HCT116 (cell line): ENCODE results near the gene USP54. TPM values are rescaled to one million over a fixed set of nuclear protein-coding genes. Genes with fewer than 3 reads are reported as not detected.

ENCODE experiments used
- ATAC-seq: fragments of 200-7000 bp; cut with Tn5 transposase; 2 replicates; pipeline ENCODE4 v1.9.1; 2020; ENCODE audit warnings: mild to moderate bottlenecking, moderate library complexity
- Bru-seq: library from RNA; stranded (reverse); fragments of 400-500 nt; gene quantifications from one replicate; lab custom pipeline; 2021; lab: Mats Ljungman, UMichigan
- BruChase-seq, 2 experiments: library from RNA; stranded (reverse); fragments of 400-500 nt; gene quantifications; one replicate each; lab custom pipeline; 2021; lab: Mats Ljungman, UMichigan
- BruUV-seq: library from RNA; stranded (reverse); fragments of 400-500 nt; replicated peaks from 2 replicates; lab custom pipeline; 2021; lab: Mats Ljungman, UMichigan
- CTCF ChIA-PET: fragments of 300-600 bp; sonication (Branson Sonifier 250); formaldehyde crosslinking; loops from one replicate; lab custom pipeline; 2021; ENCODE audit warnings: antibody characterized with exemption; lab: Charles Lee
- POLR2A ChIA-PET: fragments of 300-600, 350-600 bp; sonication (Branson Sonifier 250); formaldehyde crosslinking; loops from one replicate; lab custom pipeline; 2021; ENCODE audit warnings: antibody characterized with exemption; lab: Charles Lee
- RAD21 ChIA-PET, 2 experiments: fragments of 300-600 bp; sonication (Branson Sonifier 250); formaldehyde crosslinking; loops; one replicate each; lab custom pipeline; 2023; ENCODE audit warnings: low total read pairs in 2 of 2; ENCODE audit not compliant: uncharacterized antibody in 2 of 2, unreplicated experiment in 2 of 2, low non-redundant PET in 1 of 2; lab: Charles Lee
- DNase-seq: peaks from one replicate; pipeline ENCODE4 v3.0.0-alpha.2; 2010; ENCODE audit warnings: low read depth, low spot score
- H2AFZ ChIP-seq: fragments of 200-600 bp; shearing (Covaris generic), sonication (generic); 2 replicates; pipeline ENCODE4 v1.6.1; 2017; ENCODE audit warnings: low read depth, mixed run types, mixed read lengths, antibody characterized with exemption, low read length; ENCODE audit not compliant: poor library complexity, severe bottlenecking
- H3K27ac ChIP-seq: 2 replicates; pipeline ENCODE4 v1.5.1; 2012; ENCODE audit warnings: low read depth, low read length
- H3K27me3 ChIP-seq: fragments of 200-600 bp; sonication (generic); 2 replicates; pipeline ENCODE4 v1.6.1; 2016; ENCODE audit warnings: mixed run types, low read length, mixed read lengths; ENCODE audit not compliant: insufficient read depth
- H3K36me3 ChIP-seq, 2 experiments: fragments of 200-500 bp in 1 of 2; fragments of 200-600 bp in 1 of 2; sonication (Bioruptor generic) in 1 of 2; sonication (generic) in 1 of 2; 2 replicates each; pipeline versions ENCODE4 v1.5.1 to v1.6.1; 2014 to 2016; ENCODE audit warnings: low read length in 2 of 2, inconsistent platforms in 1 of 2, mixed read lengths in 1 of 2, mixed run types in 1 of 2; ENCODE audit not compliant: insufficient read depth in 2 of 2, control insufficient read depth in 1 of 2
- H3K4me1 ChIP-seq, 2 experiments: fragments of 200-600 bp in 1 of 2; sonication (generic) in 1 of 2; 2 replicates each; pipeline versions ENCODE4 v1.5.1 to v1.6.1; 2012 to 2017; ENCODE audit warnings: low read length in 2 of 2, inconsistent platforms in 1 of 2, mild to moderate bottlenecking in 1 of 2, mixed read lengths in 1 of 2, mixed run types in 1 of 2, moderate library complexity in 1 of 2; ENCODE audit not compliant: insufficient read depth in 2 of 2, control insufficient read depth in 1 of 2
- H3K4me2 ChIP-seq: fragments of 200-600 bp; sonication (generic); 2 replicates; pipeline ENCODE4 v1.6.1; 2017; ENCODE audit warnings: mixed run types, low read length, mixed read lengths
- H3K4me3 ChIP-seq, 2 experiments: fragments of 200-600 bp in 1 of 2; sonication (generic) in 1 of 2; replicated peaks in 1 of 2; 2 replicates each; pipeline ENCODE4 v1.5.1; 2011 to 2016; ENCODE audit warnings: low read length in 2 of 2, control low read depth in 1 of 2, low read depth in 1 of 2, mild to moderate bottlenecking in 1 of 2, mixed read lengths in 1 of 2, mixed run types in 1 of 2
- H3K79me2 ChIP-seq: fragments of 200-600 bp; sonication (generic); 2 replicates; pipeline ENCODE4 v1.6.1; 2017; ENCODE audit warnings: mild to moderate bottlenecking, mixed run types, low read length, moderate library complexity, mixed read lengths; ENCODE audit not compliant: insufficient read depth
- H3K9ac ChIP-seq: fragments of 200-600 bp; sonication (generic); 2 replicates; pipeline ENCODE4 v1.6.1; 2016; ENCODE audit warnings: low read length, mixed read lengths
- H3K9me2 ChIP-seq: fragments of 200-600 bp; sonication (generic), shearing (Covaris generic); 2 replicates; pipeline ENCODE4 v1.6.1; 2017; ENCODE audit warnings: mixed run types, mild to moderate bottlenecking, moderate library complexity; ENCODE audit not compliant: insufficient read depth
- H3K9me3 ChIP-seq, 2 experiments: fragments of 200-500 bp in 1 of 2; fragments of 200-600 bp in 1 of 2; sonication (Bioruptor generic) in 1 of 2; sonication (generic) in 1 of 2; 2 replicates each; pipeline ENCODE4 v1.6.1; 2014 to 2017; ENCODE audit warnings: low read length in 2 of 2, mixed read lengths in 2 of 2, inconsistent platforms in 1 of 2, low read depth in 1 of 2, mild to moderate bottlenecking in 1 of 2, mixed run types in 1 of 2, moderate library complexity in 1 of 2; ENCODE audit not compliant: control insufficient read depth in 1 of 2, insufficient read depth in 1 of 2
- H4K20me1 ChIP-seq: fragments of 200-600 bp; sonication (generic), shearing (Covaris generic); 2 replicates; pipeline ENCODE4 v1.6.1; 2017; ENCODE audit warnings: mixed run types, mild to moderate bottlenecking, moderate library complexity; ENCODE audit not compliant: insufficient read depth
- JUND ChIP-seq: IDR thresholded peaks from 2 replicates; pipeline ENCODE4 v1.6.1; 2012
- REST ChIP-seq: IDR thresholded peaks from 2 replicates; pipeline ENCODE4 v1.6.1; 2012; ENCODE audit warnings: low read depth
- SP1 ChIP-seq: IDR thresholded peaks from 2 replicates; pipeline ENCODE4 v1.6.1; 2012; ENCODE audit warnings: low read depth
- intact Hi-C: fragments of 100-400 bp; cut with micrococcal nuclease; formaldehyde crosslinking; loops from 2 replicates; pipeline ENCODE4 v1.10.0; 2022
- long read RNA-seq: library from polyadenylated mRNA; unstranded; transcript quantifications from one replicate; pipeline ENCODE4 v2.0.0, GENCODE V29; 2021; ENCODE audit not compliant: unreplicated experiment
- polyA plus RNA-seq: library from polyadenylated mRNA; unstranded; fragments of >200 nt; gene quantifications from 2 replicates; pipeline ENCODE4 v1.2.1, GENCODE V29; 2012; ENCODE audit warnings: missing spikeins
- total RNA-seq: library from RNA; stranded (reverse); gene quantifications from one replicate; pipeline ENCODE4 v1.2.1, GENCODE V29; 2021; ENCODE audit not compliant: unreplicated experiment

USP54 gene
- total RNA-seq (28.0 TPM), Bru-seq, nascent RNA (percentile 63 among the genes with signal in this experiment), BruChase-seq, experiment 1, labeled RNA remaining after a 6-hour chase (percentile 62 among the genes with signal in this experiment), BruChase-seq, experiment 2, labeled RNA remaining after a 2-hour chase (percentile 67 among the genes with signal in this experiment)
- 10.0 and 14.1 TPM in 2 replicates for polyA plus RNA-seq
- long read RNA-seq, partial matches to known transcripts, result 4 of 11 reads
- long read RNA-seq, other reads (novel, unspliced or antisense), result 7 of 11 reads

- Histone ChIP-seq H4K20me1 (no peaks in the 10 kb centered on the region), H3K79me2 (no peaks in the 10 kb centered on the region), H3K9me3 (no peaks in the 10 kb centered on the region; a peak in 1 of 4 replicates), H3K36me3 (no peaks in the 10 kb centered on the region), H3K9ac (peak within 1 kb of the TSS; percentile 36), H3K9me2 (no peaks in the 10 kb centered on the region), H3K27me3 (no peaks in the 10 kb centered on the region)
- peak; percentile 32 for DNase-seq
- RAD21 ChIA-PET, result no interaction called here
- CTCF ChIA-PET, result interaction anchor here (1.9 kb wide), 1 partner anchor 11 kb away, joined by 6 read pairs; no protein-coding TSS in a partner anchor
- 0 out of 2 replicates have a peak, but pooled peaks have one; percentile 9 for TF ChIP-seq SP1
- peak; percentile 36; the same call in 1 of the 2 replicates for TF ChIP-seq JUND
- TF ChIP-seq REST, result no peak
- TF ChIP-seq, all 23 proteins: peak for 2
- Histone ChIP-seq H3K27ac (peak within 1 kb of the TSS; percentile 14), H3K4me1 (peaks cover 14 to 23% of the 10 kb centered on the region in 2 experiments; a peak in 3 of 4 replicates), H3K4me3 (peak within 1 kb of the TSS in 1 of 2 experiments; percentile 28; a peak in 2 of 4 replicates), H3K4me2 (peak within 1 kb of the TSS; percentile 68), H2AFZ (peak within 1 kb of the TSS; percentile 20)
- POLR2A ChIA-PET, result no interaction called here
- BruUV-seq, result TSS peak; percentile 35
- ATAC-seq, result peak; percentile 86
- intact Hi-C loops, result no loop called here
Measured at GRCh38 chr10:73590881-73591799, at the start of gene USP54. TSS of gene USP54 (minus strand) at chr10:73591342. CDS start at chr10:73575658, 15,684 bp downstream.
